ENCODE data around the gene MLXIPL. TPM values are rescaled to one million over a fixed set of nuclear protein-coding genes. Genes with fewer than 3 reads are reported as not detected.
"Not testable (repeated sequence)": the region's sequence is repeated elsewhere in the genome, so short reads cannot be mapped to it uniquely, and the experiment has no call there.

Gene MLXIPL
- total RNA-seq, 2 experiments from 2014 or later, result 0.22 TPM; not detected in 1

DNA sequence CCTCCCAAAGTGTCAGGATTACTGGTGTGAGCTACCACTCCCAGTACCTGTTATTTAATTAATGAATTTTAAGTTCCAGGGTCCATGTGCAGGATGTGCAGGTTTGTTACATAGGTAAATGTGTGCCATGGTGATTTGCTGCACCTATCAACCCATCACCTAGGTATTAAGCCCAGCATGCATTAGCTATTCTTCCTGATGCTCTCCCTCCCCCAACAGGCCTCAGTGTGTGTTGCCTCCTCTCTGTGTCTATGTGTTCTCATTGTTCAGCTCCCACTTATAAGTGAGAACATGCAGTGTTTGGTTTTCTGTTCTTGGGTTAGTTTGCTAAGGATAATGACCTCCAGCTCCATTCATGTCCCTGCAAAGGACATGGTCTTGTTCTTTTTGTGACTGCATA is 57.9 kb downstream of the MLXIPL start:
- H3K27ac Mint-ChIP-seq, result peak overlapping the region; percentile 15

DNA sequence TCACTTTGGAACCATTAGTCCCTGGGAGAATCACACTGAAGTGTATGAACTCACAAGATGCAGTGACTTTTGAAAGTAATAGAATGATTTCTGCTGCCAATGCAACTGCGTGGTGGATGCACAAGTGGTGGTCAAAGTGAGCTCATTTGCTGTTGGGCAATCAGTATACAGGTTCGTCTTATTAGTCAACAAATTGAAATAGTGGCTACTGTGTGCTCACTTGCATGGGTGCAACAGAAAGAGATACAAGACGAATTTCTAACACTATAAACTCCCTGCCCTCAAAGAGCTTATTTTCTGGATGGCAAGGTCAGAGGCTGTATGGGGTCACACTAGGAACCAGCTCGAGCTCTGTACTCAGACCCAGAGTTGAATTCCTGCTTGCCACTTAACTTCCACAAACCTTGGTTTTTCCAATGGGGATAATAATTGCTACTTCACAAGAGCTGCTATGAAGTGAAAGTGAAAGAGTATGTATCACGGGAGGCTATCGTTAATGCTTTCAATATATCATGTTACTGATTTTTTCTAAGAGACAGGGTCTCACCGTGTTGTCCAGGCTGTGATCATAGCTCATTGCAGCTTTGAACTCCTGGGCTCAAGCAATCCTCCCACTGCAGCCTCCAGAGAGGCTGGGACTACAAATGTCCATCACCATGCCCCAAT is 58.5 kb downstream of the MLXIPL start:
- DNase-seq, result no peak
- Mint-ChIP-seq H3K4me1 (ENCODE audit: low read depth) (peaks cover 25% of the 10 kb centered on the region), H3K4me3 (peak overlapping the region; percentile 57), H3K36me3 (ENCODE audit: low read depth) (peaks cover 10% of the 10 kb centered on the region), H3K9me3 (no peaks in the 10 kb centered on the region), H3K27ac (peak overlapping the region; percentile 15), H3K27me3 (ENCODE audit: low read depth) (no peaks in the 10 kb centered on the region)
- CTCF ChIA-PET, result interaction anchor here (1.4 kb wide), 1 partner anchor 11 kb away, joined by 5 read pairs; no protein-coding TSS in a partner anchor
- intact Hi-C loops (cut with micrococcal nuclease), result no loop called here

More for the DNA sequence above, 57.9 kb downstream of the MLXIPL start:
- CTCF ChIA-PET, result interaction anchor here (1.4 kb wide), 1 partner anchor 10 kb away, joined by 5 read pairs; no protein-coding TSS in a partner anchor
- Mint-ChIP-seq H3K4me3 (peak overlapping the region; percentile 57), H3K4me1 (ENCODE audit: low read depth) (peaks cover 25% of the 10 kb centered on the region), H3K36me3 (ENCODE audit: low read depth) (peaks cover 13% of the 10 kb centered on the region)
- H3K27me3 Mint-ChIP-seq (ENCODE audit: low read depth); DNase-seq; H3K9me3 Mint-ChIP-seq; intact Hi-C loops (cut with micrococcal nuclease): not testable (repeated sequence)

DNA sequence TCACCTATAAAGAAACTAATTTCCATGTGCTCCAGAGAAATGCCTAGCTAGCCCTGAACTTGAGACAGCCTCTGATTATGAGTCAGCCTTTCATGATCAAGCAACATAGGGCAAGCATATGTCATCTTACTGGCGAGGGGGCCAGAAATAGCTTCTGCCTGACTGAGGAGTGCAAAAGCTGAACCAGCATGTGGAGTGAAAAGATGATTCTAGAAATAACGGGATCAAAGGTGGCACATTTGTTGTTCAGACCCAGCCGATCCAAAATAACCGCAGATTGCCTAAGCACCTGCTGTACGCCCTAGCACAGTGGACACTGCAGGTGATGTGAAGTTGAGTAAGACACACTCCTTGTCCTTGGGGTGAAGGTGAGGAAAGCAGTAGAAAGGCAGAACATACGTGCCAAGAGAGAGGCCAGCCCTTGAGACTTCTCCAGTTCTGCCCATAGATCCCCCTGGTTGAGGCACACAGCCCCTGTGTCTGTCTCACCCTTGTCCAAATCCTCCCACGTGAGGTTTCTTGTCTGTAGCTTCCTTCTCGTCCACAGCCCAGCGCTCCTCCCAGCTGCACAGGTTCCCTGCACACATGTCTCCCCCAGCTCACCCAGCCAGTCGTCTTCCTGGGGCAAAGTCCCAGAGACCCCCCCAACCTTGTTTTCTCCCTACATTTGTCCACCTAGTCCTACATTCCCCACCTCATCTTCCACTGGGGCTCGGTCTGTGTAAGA is 64.0 kb downstream of the MLXIPL start:
- CTCF ChIA-PET, result interaction anchor here (0.9 to 1.7 kb wide), 3 partner anchors 18 to 55 kb away, joined by 3 to 6 read pairs (median 3); partner anchors contain the start of gene TBL2
- Mint-ChIP-seq H3K36me3 (ENCODE audit: low read depth) (no peaks in the 10 kb centered on the region), H3K9me3 (no peaks in the 10 kb centered on the region), H3K27ac (peak overlapping the region; percentile 10), H3K27me3 (ENCODE audit: low read depth) (no peaks in the 10 kb centered on the region), H3K4me3 (no peak overlapping the region), H3K4me1 (ENCODE audit: low read depth) (peaks cover 25% of the 10 kb centered on the region)
- intact Hi-C loops (cut with micrococcal nuclease), result no loop called here
- DNase-seq, result peak; percentile 37

DNA sequence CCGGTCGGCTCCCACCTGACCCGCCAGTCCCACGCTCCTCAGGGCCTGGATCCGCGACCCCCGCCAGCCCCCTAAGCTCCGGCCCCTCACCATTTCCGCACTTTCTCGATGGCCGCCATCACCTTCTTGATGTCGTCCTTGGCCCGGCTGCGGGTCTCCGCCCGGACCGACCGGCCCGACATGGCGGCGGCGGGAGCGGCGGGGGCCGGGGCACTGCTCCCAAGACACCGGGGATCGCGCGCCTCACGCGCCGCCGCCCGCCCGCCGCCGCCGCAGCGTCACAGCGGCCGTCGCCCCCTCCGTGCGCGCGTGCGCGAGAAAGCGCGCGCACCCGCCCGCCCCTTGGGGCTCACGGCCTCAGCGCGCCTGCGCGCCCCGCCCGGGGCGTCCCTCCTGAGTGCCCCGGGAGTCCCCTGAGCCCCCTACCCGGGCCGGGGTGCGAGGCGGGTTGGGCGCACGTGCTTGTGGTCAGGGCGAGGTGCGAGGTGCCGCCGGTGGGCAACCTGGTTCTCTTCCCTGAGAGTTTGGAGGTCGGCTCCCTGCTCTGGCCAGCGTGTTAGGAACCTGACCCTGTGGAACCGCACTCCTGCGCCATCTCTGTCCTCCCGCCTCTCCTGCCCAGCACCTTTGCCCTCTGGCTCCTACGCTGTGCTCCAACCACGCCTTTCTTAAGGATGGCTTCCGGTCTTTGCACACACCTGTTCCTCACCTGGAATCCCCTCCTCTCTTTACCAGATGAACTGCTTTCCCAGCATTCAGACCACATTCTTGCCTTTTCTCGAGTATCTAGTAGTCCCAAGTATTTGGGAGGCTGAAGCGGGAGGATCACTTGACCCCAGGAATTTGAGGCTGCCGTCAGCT is 66.7 kb downstream of the MLXIPL start, which contains the start of gene BCL7B:
Gene BCL7B (minus strand): TSS at position 294 of the 861 bp plus-strand sequence. CDS start 112 bp downstream, at position 182.
- DNase-seq, result peak; percentile 63
- Mint-ChIP-seq H3K4me3 (peak within 1 kb of the TSS; percentile 86), H3K27ac (peak within 1 kb of the TSS; percentile 89), H3K27me3 (ENCODE audit: low read depth) (no peaks in the 10 kb centered on the region), H3K4me1 (ENCODE audit: low read depth) (peaks cover 41% of the 10 kb centered on the region), H3K36me3 (ENCODE audit: low read depth) (peaks cover 5% of the 10 kb centered on the region), H3K9me3 (no peaks in the 10 kb centered on the region)
- intact Hi-C loops (cut with micrococcal nuclease), result loop anchor here (1.0 kb wide), 4 partner anchors 21 to 728 kb away; partner anchors contain the start of genes ABHD11, BAZ1B and TBL2
- CTCF ChIA-PET, result interaction anchor here (0.6 kb wide), 1 partner anchor 88 kb away, joined by 3 read pairs; no protein-coding TSS in a partner anchor

DNA sequence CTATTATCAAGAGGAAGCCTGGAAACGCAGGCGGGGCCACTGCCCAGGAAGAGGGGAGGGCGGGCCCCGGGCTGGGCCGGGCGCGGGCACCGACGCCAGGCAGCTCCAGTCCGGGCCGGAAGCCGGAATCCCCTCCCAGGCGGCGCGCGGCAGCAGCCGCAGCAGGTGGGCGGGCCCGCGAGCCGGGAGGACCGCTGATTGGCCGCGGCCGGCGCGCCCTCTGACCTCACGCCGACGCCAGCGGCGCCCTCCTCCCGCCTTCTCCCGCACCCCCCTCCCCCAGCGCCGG is 67.3 kb downstream of the MLXIPL start:
- Mint-ChIP-seq H3K27ac (peak overlapping the region; percentile 89), H3K27me3 (ENCODE audit: low read depth) (no peaks in the 10 kb centered on the region), H3K36me3 (ENCODE audit: low read depth) (peaks cover 10% of the 10 kb centered on the region), H3K4me1 (ENCODE audit: low read depth) (peaks cover 41% of the 10 kb centered on the region), H3K9me3 (no peaks in the 10 kb centered on the region), H3K4me3 (peak overlapping the region; percentile 86)
- DNase-seq, result peak; percentile 92
- intact Hi-C loops (cut with micrococcal nuclease), result loop anchor here (1.0 kb wide), 4 partner anchors 21 to 728 kb away; partner anchors contain the start of genes ABHD11, BAZ1B and TBL2
- CTCF ChIA-PET, result interaction anchor here (0.6 kb wide), 1 partner anchor 89 kb away, joined by 3 read pairs; no protein-coding TSS in a partner anchor

- CTCF ChIA-PET, result no interaction called here
- DNase-seq, result no peak
- H3K4me1 Mint-ChIP-seq (ENCODE audit: low read depth), result peaks cover 41% of the 10 kb centered on the region
- H3K27me3 Mint-ChIP-seq (ENCODE audit: low read depth), result no peaks in the 10 kb centered on the region
- H3K27ac Mint-ChIP-seq, result peak overlapping the region; percentile 81
- no peaks in the 10 kb centered on the region for H3K9me3 Mint-ChIP-seq
- peak overlapping the region; percentile 86 for H3K4me3 Mint-ChIP-seq
- H3K36me3 Mint-ChIP-seq (ENCODE audit: low read depth), result peaks cover 11% of the 10 kb centered on the region
- intact Hi-C loops (cut with micrococcal nuclease), result loop anchor here (1.0 kb wide), 4 partner anchors 22 to 727 kb away; partner anchors contain the start of genes ABHD11, BAZ1B and TBL2
Measured at GRCh38 chr7:73556208-73557107, 67.9 kb downstream of the MLXIPL start.

DNA sequence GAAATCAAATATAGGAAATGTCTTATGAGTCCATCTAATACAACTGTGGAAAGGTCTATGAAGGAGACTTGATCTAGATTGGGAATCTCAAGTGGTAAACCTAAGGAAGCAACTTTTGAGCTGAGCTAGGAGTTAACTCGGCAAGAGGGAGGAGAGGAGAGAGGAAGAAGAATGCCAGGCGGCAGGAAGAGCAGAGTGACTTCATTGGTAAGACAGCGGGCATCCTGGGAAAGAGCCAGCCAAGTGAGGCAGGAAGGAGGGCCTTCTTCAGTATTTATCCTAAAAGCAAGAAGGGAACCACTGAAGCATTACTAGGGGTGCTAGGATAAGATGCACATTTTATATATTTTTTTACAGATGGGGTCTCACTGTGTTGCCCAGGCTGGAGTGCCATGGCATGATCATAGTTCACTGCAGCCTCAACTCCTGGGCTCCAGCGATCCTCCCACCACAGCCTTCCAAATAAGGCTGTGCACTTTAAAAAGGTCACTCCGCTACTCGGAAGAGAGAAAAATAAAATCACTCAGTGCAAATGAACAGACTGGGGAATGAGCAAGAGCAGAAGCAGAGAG is 68.8 kb downstream of the MLXIPL start:
- peak overlapping the region; percentile 86 for H3K4me3 Mint-ChIP-seq
- H3K36me3 Mint-ChIP-seq (ENCODE audit: low read depth), result peaks cover 13% of the 10 kb centered on the region
- CTCF ChIA-PET, result no interaction called here
- intact Hi-C loops (cut with micrococcal nuclease), result no loop called here
- H3K27me3 Mint-ChIP-seq (ENCODE audit: low read depth), result no peaks in the 10 kb centered on the region
- no peak for DNase-seq
- H3K9me3 Mint-ChIP-seq, result no peaks in the 10 kb centered on the region
- peak overlapping the region; percentile 25 for H3K27ac Mint-ChIP-seq
- peaks cover 40% of the 10 kb centered on the region for H3K4me1 Mint-ChIP-seq (ENCODE audit: low read depth)

DNA sequence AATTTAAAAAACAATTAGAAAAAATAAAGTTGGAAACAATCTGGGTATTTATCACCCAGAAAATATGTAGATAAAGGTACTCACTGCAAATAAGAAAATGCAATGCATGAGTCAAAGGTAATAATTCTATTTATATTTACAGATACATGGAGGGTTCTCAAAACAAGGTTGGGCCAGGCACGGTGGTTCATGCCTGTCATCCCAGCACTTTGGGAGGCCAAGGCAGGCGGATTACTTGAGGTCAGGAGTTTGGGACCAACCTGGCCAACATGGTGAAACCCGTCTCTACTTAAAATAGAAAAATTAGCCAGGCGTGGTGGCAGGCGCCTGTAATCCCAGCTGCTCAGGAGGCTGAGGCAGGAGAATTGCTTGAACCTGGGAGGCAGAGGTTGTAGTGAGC is 74.2 kb downstream of the MLXIPL start:
- H3K9me3 Mint-ChIP-seq; CTCF ChIA-PET; H3K27me3 Mint-ChIP-seq (ENCODE audit: low read depth); H3K27ac Mint-ChIP-seq; H3K4me3 Mint-ChIP-seq; intact Hi-C loops (cut with micrococcal nuclease); DNase-seq: not testable (repeated sequence)
- H3K4me1 Mint-ChIP-seq (ENCODE audit: low read depth), result peaks cover 40% of the 10 kb centered on the region
- H3K36me3 Mint-ChIP-seq (ENCODE audit: low read depth), result peaks cover 22% of the 10 kb centered on the region

- Mint-ChIP-seq H3K36me3 (ENCODE audit: low read depth) (peaks cover 19% of the 10 kb centered on the region), H3K9me3 (no peaks in the 10 kb centered on the region), H3K27me3 (ENCODE audit: low read depth) (no peaks in the 10 kb centered on the region), H3K27ac (no peak overlapping the region), H3K4me3 (no peak overlapping the region), H3K4me1 (ENCODE audit: low read depth) (peaks cover 32% of the 10 kb centered on the region)
- intact Hi-C loops (cut with micrococcal nuclease), result no loop called here
- CTCF ChIA-PET, result no interaction called here
- no peak for DNase-seq
Measured at GRCh38 chr7:73549176-73549575, 75.1 kb downstream of the MLXIPL start.

GRCh38 chr7:73547841-73548240 is 76.5 kb downstream of the MLXIPL start:
- intact Hi-C loops (cut with micrococcal nuclease), result no loop called here
- Mint-ChIP-seq H3K27ac (no peak overlapping the region), H3K27me3 (ENCODE audit: low read depth) (no peaks in the 10 kb centered on the region), H3K4me3 (no peak overlapping the region), H3K4me1 (ENCODE audit: low read depth) (peaks cover 28% of the 10 kb centered on the region), H3K36me3 (ENCODE audit: low read depth) (peaks cover 17% of the 10 kb centered on the region), H3K9me3 (no peaks in the 10 kb centered on the region)
- CTCF ChIA-PET, result interaction anchor here (0.7 kb wide), 1 partner anchor 390 kb away, joined by 3 read pairs; no protein-coding TSS in a partner anchor
- DNase-seq, result no peak

DNA sequence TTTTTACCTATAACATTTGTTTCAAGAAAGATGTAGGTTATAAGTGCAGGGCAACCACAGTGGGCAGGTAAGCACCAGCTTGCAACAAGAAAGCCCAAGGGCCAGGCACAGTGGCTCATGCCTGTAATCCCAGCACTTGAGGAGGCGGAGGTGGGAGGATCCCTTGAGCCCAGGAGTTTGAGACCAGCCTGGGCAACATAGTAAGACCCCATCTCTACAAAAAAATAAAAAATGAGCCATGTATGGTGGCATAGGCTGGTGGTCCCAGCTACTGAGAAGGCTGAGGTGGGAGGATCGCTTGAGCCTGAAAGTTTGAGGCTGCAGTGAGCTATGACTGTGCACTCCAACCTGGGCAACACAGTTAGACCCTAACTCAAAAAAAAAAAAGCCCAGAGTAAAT is 79.6 kb downstream of the MLXIPL start:
- Mint-ChIP-seq H3K9me3 (no peaks in the 10 kb centered on the region), H3K36me3 (ENCODE audit: low read depth) (peaks cover 12% of the 10 kb centered on the region), H3K27ac (no peak overlapping the region), H3K4me1 (ENCODE audit: low read depth) (peaks cover 24% of the 10 kb centered on the region), H3K4me3 (no peak overlapping the region), H3K27me3 (ENCODE audit: low read depth) (no peaks in the 10 kb centered on the region)
- intact Hi-C loops (cut with micrococcal nuclease), result no loop called here
- no peak for DNase-seq
- CTCF ChIA-PET, result no interaction called here
